ENCODE measurements around the gene DCLK1.

DCLK1 gene

DNA sequence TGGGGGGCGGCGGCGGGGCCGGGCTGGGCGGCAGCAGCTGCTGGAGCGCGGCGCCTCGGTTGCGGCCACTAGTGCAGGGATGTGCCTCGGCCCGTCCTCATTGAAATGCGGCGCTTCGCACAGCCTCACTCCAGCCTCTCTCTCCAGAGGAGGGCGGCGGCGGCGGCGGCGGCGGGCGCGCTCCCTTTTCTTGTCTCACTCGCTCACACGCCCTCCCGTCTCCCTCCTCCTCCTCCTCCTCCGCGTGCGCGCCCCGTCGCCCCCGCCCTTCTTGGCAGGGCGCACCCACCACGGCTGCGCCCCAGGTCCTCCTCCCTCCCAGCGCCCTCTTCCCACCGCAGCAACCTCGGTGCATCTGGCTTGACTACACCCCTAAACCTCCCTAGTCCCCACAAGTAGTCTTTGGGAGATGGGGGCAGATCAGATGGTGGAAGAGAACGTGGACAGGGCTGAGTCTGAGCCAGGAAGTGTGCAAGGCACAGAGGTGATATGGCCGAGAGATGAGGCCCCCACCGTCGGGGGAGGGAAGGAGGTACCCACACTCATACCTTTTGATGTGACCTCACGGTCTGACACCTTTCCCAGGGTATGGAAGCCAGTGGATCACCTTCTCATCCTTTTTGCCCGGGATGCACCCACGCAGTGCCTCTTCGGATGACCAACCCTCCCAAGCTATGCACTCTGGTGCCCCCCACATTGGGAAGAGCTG is at the start of gene DCLK1:
Gene DCLK1 (minus strand): TSS at position 161 of the 709 bp plus-strand sequence.
- no peak for DNase-seq

DNA sequence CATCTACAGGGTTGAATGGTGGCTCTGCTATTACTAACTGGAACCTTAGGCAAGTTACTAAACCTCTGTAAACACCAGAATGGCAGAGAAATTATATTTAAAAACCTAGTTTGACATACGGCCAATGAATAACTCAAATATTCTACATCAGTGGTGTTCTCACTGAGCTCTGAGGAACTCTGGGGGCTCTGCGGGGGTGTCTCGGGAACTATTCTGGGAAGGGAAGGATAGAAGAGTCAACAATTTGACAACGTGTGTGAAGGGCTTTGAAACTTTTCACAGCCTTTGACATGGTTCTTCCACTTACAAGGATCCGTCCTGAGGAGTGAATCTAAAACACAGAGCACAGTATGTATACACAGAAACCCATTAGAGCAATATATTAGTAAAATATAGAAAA is 44.4 kb upstream of the DCLK1 start:
- no peak for DNase-seq

DNA sequence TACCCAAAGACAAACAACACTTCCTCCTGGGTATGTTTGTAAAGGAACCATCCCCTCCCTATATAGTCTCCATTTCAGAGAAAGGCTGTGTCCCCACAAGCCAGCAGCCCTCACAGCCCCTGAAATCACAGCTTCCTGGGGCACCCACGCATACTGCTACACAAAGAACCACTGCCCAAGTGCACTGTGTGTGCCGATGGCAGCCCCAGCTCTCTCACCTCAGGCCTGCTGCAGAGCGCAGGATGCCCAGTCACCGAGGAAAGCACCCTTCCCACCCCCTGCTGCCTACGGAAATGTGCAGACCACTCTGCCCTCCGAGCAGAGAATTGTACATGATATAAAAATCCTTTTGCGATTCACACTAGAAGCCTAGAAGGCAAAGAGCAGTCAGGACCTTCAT is 43.7 kb upstream of the DCLK1 start:
- no peak for DNase-seq

DNA sequence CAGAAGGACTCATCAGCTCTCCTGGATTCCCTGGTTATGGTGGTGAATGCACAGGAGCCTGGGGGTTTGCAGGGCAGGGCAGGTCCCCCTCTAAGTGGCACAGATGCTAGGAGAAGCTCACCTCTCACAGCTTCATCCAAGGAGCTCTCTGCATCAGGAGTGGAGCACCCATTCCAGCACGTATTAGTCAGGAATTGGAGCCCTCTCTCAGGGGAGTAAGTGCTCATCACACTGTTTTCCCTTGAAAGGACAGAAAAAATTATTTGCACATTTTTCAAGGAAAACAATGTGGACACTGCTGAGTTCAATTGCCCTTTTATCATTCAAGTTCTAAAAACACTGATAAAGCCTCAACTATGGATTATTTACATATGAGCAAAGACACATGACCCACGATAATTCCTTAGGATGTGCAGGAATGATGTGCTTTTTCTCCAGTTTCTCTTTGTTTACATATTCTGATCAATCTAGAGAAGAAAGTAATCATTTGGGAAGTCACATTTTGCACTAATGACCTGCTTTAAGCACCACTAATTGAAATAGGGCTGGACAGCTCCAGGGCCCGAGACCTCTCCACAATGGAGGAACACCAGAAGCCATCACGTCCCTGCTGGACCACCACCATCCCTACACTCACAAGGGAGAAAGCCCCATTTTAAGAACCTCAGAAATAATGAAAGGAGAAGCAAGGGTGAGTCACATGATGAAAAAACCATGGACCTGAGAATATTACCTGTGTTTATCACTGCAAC is 42.6 kb upstream of the DCLK1 start:
- DNase-seq, result no peak

DNA sequence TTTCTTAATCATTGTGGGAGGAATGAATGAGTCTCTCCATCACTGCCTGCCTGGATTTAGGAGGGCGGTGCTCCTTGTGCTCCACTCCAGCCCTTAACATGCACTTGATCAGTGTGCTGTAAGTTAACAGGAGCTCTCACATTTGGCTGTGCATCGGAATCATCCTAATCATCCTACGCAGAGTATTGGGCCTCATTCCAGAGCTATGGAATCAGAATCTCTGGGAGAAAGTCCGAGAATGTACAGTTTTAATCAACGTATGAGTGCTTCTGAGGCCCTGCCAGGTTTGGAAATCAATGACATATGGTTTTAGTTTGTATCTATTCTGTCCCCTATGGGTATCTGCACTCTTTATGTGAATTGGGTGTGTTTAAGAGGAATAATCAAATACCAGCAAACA is 34.9 kb upstream of the DCLK1 start:
- DNase-seq, result no peak

DNA sequence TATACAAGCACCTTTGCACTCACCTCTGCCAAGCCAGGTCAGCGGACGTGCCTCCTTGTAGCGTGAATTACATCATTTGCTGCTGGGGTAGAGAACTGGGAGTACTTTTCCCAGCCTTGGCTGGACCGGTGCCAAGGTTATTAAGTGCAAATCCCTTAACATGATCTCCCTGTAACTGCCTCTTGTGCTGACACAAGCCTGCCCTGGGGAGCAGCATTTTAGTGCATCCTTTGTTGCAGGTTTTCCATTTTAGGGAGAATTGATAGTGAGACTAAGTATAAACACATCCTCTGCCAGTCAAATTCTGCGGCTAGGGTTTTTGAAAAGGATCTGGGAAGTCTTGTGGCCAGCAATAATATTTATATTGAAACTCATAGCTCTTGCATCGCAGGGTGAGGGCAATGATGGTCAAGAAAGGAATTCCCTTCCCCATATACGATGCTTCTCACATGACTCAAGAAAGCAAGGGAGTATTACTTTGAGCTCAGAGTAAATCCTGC is 32.7 kb upstream of the DCLK1 start:
- no peak for DNase-seq

DNA sequence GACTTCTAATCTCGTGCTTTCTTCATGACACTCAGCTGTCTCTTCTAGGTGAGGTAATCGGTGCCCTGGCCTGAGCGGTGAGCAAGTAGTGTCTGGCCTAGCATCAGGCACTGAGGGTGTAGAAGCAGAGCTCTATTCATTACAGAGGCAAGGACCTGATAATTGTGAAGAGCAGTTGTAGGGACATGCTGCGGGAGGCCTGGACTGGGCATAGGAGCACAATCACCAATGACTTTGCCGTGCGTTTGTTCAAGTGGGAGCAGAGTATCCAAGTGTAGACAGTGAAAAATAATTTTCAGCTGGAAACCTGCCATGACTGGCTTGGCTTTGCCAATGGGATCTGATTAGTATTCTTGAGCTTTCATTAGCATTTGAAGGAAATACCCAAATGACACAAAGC is 32.1 kb upstream of the DCLK1 start:
- no peak for DNase-seq

DNA sequence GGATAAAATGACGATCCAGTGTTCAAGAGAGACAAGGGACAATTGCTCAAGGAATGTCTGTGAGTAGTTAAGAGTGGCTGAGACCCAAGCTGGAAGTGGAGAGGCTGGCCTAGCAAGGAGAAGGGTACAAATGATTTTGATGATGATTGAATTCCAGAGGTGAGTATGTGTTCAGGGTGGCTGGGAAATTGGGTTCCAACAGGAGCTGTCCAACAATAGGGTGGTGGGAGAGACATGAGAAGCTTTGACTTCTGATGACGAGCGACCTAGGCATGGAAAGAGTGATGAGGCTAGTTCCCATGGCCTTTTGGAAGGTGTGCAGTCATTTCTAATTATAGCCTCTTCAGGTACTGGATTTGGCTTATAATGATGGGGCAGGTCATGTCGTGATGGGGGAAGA is 29.1 kb upstream of the DCLK1 start:
- no peak for DNase-seq

DNA sequence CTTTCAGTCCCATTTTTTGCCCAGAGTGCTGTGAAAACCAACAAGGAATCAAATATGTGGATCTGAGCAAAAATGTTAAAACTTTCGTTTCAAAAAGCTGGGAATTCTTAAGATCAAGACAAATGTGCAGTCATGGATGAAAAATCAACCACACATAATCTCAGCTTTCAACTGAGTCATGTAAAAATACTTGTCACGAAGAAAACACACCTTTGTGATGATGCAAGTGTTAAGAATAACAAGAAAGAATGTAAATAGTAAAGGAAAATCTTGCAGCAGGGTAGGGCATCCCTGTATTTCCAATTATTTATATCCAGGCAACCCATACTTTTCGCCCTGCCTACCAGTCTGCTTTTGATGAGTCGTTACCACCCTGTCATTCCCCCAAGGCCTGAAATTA is 27.4 kb upstream of the DCLK1 start:
- DNase-seq, result no peak

DNA sequence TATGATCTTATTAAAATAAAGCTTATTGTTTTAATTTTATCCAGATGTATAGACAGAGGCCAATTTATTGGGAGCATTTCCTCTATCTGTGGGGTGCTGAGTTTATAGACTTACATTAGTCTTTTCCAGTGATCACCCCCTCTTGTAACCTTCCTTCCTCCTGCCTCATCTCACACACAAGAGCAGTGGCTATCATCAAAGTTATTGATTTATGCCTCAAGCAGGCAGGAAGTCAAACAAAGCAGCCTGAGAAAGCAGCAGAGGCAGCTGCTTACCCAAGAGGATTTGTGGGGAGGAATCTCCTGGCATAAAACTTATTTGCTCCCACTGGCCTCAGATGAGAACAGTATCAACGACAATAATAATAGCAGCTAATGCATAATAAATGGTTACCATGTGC is 26.3 kb upstream of the DCLK1 start:
- DNase-seq, result no peak

DNA sequence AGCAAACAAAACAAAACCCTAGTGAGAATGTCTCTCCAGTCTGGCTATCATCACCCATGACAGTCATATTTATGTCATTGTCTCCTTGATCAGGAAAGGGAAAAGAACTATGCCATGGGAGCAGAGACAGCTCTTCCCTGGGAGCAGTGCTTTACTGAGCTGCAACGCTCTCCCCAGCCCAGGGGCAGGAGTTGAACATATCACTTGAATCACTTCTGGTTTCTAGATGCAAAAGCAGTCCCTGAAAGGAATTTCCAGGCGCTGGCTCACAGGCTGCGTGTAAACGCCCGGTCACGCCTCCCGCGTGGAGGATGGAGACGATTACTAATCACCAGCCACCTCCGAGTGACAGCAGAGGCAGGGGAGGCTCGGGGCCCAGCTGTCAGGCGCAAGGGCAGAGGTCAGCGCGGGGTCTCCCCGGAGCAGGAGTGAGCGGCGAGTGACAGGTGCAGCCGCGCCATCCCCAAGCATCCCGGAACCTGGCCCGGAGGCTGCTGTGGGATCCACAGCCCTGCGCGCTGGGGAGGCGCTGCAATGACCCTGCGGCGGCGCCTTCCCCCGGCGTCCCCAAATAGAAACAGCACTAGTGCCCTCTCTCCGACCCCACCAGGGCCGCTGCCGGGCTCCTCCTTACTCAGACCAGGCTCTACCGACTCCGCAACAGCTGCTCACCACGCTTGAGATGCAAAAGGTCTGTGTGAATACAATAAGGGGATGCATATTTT is 23.5 kb upstream of the DCLK1 start:
- no peak for DNase-seq

DNA sequence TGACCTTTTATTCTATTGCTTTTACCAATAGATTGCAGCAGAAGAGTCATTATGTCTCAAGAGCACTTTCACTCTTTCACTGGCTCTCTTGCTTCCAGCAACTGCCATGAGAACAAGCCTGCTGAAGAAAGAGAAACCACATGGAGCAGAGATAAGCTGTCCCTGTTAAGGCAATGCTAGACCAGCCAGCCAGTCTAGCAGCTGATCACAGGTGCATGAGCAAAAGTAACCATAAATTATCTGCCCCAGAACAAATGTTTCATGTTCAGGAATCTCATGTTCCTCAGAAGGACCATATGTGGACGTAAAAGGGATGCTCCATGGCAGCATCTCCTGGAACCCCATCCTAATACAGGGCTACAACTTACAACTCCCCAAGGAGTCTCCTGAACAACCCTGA is 20.4 kb upstream of the DCLK1 start:
- DNase-seq, result no peak

DNA sequence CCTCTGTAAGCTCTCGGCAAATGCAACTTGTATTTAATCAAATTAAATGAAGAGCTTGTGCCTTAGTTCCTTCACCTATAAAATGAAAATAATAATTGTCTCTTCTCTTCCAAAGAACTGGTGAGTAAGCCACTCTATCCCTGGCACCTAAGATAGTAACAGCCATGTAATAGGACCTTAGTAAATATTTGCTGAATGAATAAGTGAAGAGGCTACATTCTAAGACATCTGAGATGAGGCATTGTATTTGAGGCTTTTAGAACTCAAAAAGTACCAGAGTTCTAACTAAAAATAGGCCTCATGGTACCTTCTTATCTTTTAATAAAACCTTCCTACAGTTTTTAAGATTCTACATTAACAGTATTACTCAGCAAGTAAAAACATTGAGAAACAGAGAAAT is 17.3 kb upstream of the DCLK1 start:
- DNase-seq, result no peak

DNA sequence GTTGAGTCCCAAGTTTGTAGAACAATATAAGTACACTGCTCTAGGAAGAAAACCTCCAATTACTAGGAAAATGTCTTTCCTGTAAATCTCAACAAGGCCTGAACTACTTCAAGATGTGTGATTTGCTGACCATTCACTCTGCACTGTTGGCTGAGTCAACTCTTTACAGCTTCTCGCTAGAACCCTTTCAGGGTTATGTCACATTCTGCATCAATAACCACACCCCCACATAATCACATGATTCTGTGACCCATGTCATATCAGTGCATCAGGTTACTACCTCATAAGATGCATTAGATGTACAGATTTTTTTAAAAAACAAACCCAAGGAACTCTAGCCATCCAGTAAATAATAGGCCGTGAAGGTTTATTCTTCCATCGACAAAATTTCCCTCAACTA is 16.1 kb upstream of the DCLK1 start:
- no peak for DNase-seq

DNA sequence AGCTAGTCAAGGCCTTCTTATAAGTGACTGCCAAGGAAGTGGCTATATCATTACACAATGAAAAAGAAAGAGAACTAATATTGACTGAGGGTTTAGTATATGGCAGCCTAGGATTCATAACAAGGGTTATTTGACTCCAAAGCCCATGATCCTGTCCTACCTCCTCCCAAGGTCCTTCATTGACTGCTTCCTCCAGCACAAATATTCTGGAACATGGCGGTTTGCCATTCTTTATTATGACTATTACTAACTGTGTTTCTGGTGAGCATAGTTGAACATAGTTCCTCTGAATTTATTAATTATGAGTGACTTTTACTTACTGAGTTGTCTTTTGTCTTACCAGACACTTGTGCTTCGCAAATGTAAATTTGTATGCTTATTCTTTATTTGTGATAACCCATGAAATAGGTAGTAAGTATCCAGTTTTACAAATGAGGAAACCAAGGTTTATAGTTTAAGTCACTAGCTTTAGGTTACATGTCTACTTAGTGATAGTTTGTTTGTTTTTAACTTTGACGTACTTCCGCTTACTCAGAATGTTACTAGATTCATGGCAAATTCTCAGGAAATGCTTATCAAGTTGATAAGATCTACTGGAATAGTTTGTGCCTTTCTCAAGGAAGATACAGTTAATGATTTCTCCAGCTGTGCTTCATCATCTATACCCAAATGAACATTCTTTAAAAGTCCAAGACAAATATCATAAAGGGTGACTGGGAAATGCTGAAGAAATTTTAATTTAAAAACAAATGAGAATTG is 15.5 kb upstream of the DCLK1 start:
- DNase-seq, result no peak

DNA sequence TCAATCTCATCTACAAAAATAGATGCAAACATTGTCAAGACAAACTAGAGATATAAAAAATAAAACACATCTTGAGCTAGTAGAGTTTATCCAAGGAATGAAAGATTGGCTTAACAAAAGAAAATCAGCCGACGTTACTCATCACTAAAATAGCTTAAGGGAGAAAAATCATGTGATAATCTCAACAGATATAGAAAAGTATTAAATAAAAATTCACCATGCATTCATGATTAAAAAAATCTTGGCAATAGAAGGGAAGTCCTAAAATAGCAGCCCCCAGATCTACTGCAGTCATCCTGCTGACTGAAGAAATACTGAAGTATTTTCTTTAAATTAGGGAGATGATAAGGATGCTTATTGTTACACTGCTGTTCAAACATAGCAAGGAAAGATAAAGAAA is 12.6 kb upstream of the DCLK1 start:
- DNase-seq, result no peak

DNA sequence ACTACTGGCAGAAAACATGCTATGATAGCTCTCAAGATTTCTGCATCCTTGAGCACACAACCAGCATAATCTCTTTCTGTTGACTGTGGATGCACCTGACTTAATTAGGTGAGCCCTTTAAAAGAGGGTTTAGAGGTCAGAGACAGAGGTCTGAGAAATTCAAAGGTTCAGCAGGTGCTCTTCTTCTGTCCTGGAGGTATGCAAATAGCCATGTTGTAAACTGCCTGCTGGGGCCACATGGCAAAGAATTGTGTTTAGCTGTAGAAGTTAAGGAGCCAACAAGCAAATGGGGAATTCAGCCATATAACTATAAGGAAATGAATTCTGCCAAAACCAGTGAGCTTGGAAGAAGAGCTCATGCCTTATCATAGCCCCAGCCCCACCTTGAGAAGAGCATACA is 11.6 kb upstream of the DCLK1 start:
- DNase-seq, result no peak

DNA sequence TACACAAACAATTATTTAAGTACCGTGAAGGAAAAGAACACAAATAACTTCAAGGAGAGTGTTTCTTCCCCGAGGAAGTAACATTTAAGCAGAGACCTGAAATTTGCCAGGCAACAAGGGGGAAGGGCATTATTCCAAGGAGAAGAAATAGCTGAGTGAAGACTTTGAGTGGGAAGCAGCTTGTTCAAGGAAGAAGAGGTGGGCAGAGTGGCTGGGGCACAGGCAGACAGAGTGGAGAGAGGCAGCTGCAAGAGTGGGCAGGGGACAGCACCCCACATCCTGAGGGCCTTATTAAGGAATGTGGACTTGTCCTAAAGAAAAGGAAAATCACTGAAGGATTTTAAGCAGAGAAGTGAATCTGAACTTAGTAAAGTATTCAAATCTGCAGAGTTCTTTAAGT is 4.7 kb upstream of the DCLK1 start:
- no peak for DNase-seq

DNA sequence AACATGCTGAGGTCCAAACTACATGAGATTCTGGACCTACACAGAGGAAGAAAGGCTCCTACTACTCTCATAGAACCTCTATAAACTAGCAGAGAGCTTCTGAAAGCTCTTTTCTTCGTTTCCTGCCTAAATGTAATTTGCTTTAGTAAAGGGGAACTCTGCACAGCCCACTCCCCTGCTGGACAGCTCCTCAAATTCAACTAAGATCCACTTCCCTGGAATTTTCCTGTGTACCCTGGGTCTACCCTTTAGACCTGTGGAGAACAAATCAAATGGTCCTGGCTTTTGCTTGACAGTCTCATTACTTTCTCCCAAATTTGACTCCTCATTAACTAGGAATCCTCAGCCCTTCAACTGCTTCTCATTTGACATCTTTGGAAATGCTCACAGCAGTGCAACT is 3.5 kb upstream of the DCLK1 start:
- DNase-seq, result no peak

DNA sequence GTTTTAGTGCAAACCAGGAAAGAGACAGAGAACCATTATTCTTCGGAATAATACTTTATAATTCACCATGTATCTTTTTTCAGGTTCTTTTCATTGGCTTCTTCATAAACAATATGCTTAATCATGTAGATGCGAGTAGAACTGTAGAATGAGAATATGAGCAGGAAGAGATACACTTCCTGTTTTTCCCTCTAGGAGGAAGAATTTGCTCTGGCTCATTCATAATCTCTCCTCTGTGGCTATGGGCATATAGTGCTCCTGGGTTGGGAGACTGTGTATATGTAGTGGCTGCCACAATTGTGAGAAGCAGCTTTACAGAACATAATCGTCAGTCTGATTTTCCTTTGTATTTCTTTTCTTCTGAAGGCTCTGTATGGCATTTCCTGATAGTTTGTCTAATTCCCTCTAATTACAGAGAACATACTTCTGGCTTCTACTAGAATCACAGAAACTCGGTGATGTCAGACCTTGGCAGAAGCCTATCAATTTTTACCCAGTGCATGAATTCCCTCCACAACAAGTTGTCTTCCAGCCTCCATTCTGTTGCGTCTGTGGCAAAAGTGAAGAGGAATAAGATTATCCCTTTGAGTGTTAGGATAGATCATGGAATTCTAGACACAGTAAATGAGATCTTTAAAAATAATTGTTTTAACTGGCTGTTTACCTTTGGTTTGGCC is 2.9 kb upstream of the DCLK1 start:
- no peak for DNase-seq

DNA sequence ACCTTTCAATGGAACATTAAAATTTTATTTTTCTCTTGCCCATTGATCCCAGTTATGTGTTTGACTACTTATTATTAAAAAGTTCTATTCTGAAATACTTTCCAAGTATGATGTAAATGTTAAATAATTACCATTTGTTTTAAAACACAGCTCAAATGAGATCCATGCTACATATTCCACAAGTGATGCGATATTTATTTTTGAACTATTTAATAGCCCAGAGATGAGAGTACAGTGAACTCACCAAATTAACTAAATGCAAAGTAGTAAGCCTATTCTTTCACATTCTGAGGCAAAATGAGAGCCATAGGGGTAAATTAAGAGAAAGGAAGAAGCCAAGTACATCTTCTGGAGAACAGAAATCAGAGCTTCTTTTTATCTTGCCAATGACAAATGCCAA is 1.2 kb upstream of the DCLK1 start:
- DNase-seq, result no peak

DNA sequence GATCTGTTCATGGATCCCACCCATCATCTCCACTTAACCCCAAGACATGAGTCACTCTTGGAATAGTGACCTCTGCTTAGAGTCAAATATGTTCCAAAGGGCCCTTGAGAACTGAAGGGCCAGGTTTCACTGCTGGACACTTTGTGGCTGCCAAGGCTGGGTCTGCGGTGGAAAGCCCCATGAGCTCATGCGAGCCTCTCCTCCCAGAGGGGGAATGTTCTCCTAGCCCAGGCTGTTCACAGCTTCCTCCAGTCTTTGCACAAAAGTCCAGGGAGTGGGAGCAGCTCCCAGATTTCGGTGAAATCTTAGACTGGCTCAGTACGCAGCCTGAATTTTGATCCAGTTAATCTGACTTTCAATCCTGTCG is 732 bp upstream of the DCLK1 start:
- no peak for DNase-seq

Data from CD4-positive, alpha-beta T cell treated with Interleukin-15 for 1 hour (primary cell).